DND-41 (cell line): ENCODE measurements around the gene PIK3C2B.

ENCODE experiments used
- ATAC-seq: fragments of 200-7000 bp; cut with Tn5 transposase; 3 replicates; pipeline ENCODE4 v1.9.1; 2021; ENCODE audit warnings: low read depth; ENCODE audit not compliant: insufficient read depth
- DNase-seq: peaks from one replicate; pipeline ENCODE4 v3.0.0-alpha.2; 2020
- H2AFZ ChIP-seq: 2 replicates; pipeline ENCODE4 v1.6.0; 2012; ENCODE audit warnings: low read depth, low read length
- H3K27ac ChIP-seq: 2 replicates; pipeline ENCODE4 v1.5.1; 2012; ENCODE audit warnings: low read length, inconsistent platforms
- H3K27me3 ChIP-seq: fragments of 200-600 bp; sonication (generic); 2 replicates; pipeline ENCODE4 v1.6.0; 2012; ENCODE audit warnings: low read length, mild to moderate bottlenecking, inconsistent platforms; ENCODE audit not compliant: insufficient read depth, poor library complexity
- H3K36me3 ChIP-seq: 2 replicates; pipeline ENCODE4 v1.5.1; 2012; ENCODE audit warnings: low read length, inconsistent platforms; ENCODE audit not compliant: insufficient read depth
- H3K4me1 ChIP-seq: 2 replicates; pipeline ENCODE4 v1.5.1; 2012; ENCODE audit warnings: mild to moderate bottlenecking, low read length; ENCODE audit not compliant: insufficient read depth
- H3K4me2 ChIP-seq: 2 replicates; pipeline ENCODE4 v1.6.0; 2012; ENCODE audit warnings: mild to moderate bottlenecking, moderate library complexity, low read length, inconsistent platforms; ENCODE audit not compliant: insufficient read depth
- H3K4me3 ChIP-seq, 2 experiments: fragments of 200-600 bp in 1 of 2; shearing (Covaris generic) in 1 of 2; 2 replicates each; pipeline ENCODE4 v1.5.1; 2012 to 2016; ENCODE audit warnings: inconsistent platforms in 2 of 2, low read length in 2 of 2, mild to moderate bottlenecking in 2 of 2, low read depth in 1 of 2, moderate library complexity in 1 of 2
- H3K79me2 ChIP-seq: 2 replicates; pipeline ENCODE4 v1.6.0; 2012; ENCODE audit warnings: low read length, inconsistent platforms; ENCODE audit not compliant: insufficient read depth
- H3K9ac ChIP-seq: 2 replicates; pipeline ENCODE4 v1.6.0; 2012; ENCODE audit warnings: low read depth, mild to moderate bottlenecking, inconsistent platforms, low read length, moderate library complexity
- H3K9me3 ChIP-seq: 2 replicates; pipeline ENCODE4 v1.5.1; 2012; ENCODE audit warnings: low read length, moderate library complexity, mild to moderate bottlenecking, inconsistent platforms; ENCODE audit not compliant: insufficient read depth, severe bottlenecking
- H4K20me1 ChIP-seq: 2 replicates; pipeline ENCODE4 v1.6.0; 2012; ENCODE audit warnings: low read length; ENCODE audit not compliant: insufficient read depth
- CTCF ChIP-seq: IDR thresholded peaks from 2 replicates; pipeline ENCODE4 v1.5.1; 2012; ENCODE audit warnings: borderline replicate concordance, low read length, moderate library complexity, mild to moderate bottlenecking; ENCODE audit not compliant: poor library complexity, severe bottlenecking; ENCODE audit errors: extremely low read depth
- EZH2 ChIP-seq: IDR thresholded peaks from 3 replicates; pipeline ENCODE4 v1.6.1; 2012; ENCODE audit warnings: borderline replicate concordance, low read depth, mild to moderate bottlenecking, moderate library complexity, low read length, inconsistent platforms; ENCODE audit not compliant: severe bottlenecking

PIK3C2B gene

GRCh38 chr1:204477036-204477740 lies 17.4 kb downstream of the PIK3C2B start:
- ATAC-seq (no peak), DNase-seq (no peak)
- no peak overlapping the region for H3K4me2 ChIP-seq
- H3K9me3 ChIP-seq = no peaks in the 10 kb centered on the region
- no peak overlapping the region for H3K9ac ChIP-seq
- H3K79me2 ChIP-seq = peaks cover 52% of the 10 kb centered on the region
- peaks cover 27% of the 10 kb centered on the region for H4K20me1 ChIP-seq
- H3K4me3 ChIP-seq = no peak overlapping the region
- no peak overlapping the region for H2AFZ ChIP-seq
- 0 out of 2 replicates have a peak overlapping the region, but pooled peaks have one; percentile 20 for H3K27ac ChIP-seq
- no peaks in the 10 kb centered on the region for H3K27me3 ChIP-seq
- peaks cover 34% of the 10 kb centered on the region for H3K4me1 ChIP-seq
- no peak for TF ChIP-seq CTCF
- no peak for TF ChIP-seq EZH2
- H3K36me3 ChIP-seq = peaks cover 14% of the 10 kb centered on the region; the same call in 1 of the 2 replicates

GRCh38 chr1:204476563-204476962 lies 18.0 kb downstream of the PIK3C2B start:
- Histone ChIP-seq H3K9me3 (no peaks in the 10 kb centered on the region), H3K36me3 (peaks cover 14% of the 10 kb centered on the region; the same call in 1 of the 2 replicates), H3K4me1 (peaks cover 28% of the 10 kb centered on the region), H3K9ac (no peak overlapping the region), H4K20me1 (peaks cover 27% of the 10 kb centered on the region), H3K27ac (no peak overlapping the region), H3K4me3 (no peak overlapping the region), H3K79me2 (peaks cover 50% of the 10 kb centered on the region), H3K27me3 (no peaks in the 10 kb centered on the region), H3K4me2 (no peak overlapping the region), H2AFZ (no peak overlapping the region)
- no peak for DNase-seq
- TF ChIP-seq EZH2 (no peak), CTCF (peak; percentile 39)
- ATAC-seq = no peak

- DNase-seq = no peak
- Histone ChIP-seq H3K27me3 (no peaks in the 10 kb centered on the region), H3K4me1 (peaks cover 21% of the 10 kb centered on the region), H3K79me2 (peaks cover 50% of the 10 kb centered on the region), H3K9ac (no peak overlapping the region), H3K9me3 (no peaks in the 10 kb centered on the region), H3K36me3 (peaks cover 14% of the 10 kb centered on the region; the same call in 1 of the 2 replicates), H3K4me2 (no peak overlapping the region), H2AFZ (no peak overlapping the region), H3K27ac (no peak overlapping the region), H4K20me1 (peaks cover 27% of the 10 kb centered on the region), H3K4me3 (no peak overlapping the region)
- no peak for TF ChIP-seq CTCF
- no peak for TF ChIP-seq EZH2
- no peak for ATAC-seq
Measured at GRCh38 chr1:204475656-204476432, 18.8 kb downstream of the PIK3C2B start.
